Sciatic nerve (tissue), 2 donors: ENCODE data around the gene ARHGEF37. TPM values are rescaled to one million over a fixed set of nuclear protein-coding genes. Genes with fewer than 3 reads are reported as not detected.
"Not testable (repeated sequence)": the region's sequence is repeated elsewhere in the genome, so short reads cannot be mapped to it uniquely, and the experiment has no call there.

Source experiments
- ATAC-seq: fragments of 200-7000 bp; cut with Tn5 transposase; one replicate; pipeline ENCODE4 v1.9.1; 2020; ENCODE audit warnings: mild to moderate bottlenecking, moderate library complexity
- DNase-seq: peaks from one replicate; pipeline ENCODE4 v3.0.0-alpha.2; 2020; ENCODE audit warnings: low spot score
- intact Hi-C: fragments of 100-400 bp; cut with DNase I; formaldehyde crosslinking; loops from one replicate; pipeline ENCODE4 v1.14.2; 2022
- total RNA-seq: library from RNA; stranded (reverse); fragmentation: NEBNext Ultra II Directional; extraction: Animal tissue kit (Norgen Biotek cat#: 25700); gene quantifications from one replicate; pipeline ENCODE4 v1.2.1, GENCODE V29; 2021
- donor health status: DM: no; HTN: no; CAD: no.
- donor health status: DM: no; HTN: no; CAD: no.

ARHGEF37 gene
- total RNA-seq, 1 donor from 2014 or later: 86.7 TPM

DNA sequence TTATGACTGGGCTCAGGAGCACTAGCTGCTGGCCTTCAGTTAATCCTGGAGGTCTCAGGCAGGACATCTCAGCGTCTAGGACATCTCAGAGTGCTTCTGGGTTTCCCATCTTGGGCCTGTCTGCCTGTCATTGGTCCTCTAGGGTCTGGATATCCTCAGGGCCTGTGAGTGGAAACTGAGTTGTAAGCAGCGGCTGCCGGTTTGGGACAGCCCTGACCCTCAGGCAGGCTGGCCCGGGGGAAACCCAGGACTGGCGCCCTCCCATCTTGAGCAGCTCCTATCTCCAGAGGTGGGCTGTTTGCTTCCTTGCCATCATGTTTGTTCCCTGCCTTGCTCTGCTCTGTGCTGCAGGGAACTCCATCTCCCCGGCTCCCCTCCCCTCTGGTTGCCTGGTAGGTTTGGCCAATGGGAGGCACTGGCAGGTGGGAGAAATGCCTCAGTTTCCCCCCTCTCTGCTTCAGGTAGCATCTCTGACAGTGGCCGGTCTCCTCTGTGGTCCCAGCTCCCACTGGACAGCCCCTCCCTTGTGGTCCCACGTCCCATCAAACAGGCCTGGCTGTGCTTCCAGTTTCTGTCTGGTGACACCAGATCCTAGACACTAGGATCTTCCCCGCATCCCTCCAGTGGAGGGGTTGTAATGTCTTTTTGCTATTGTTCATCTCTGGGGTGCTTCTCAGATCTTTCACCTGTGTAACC is 57.4 kb downstream of the ARHGEF37 start:
- intact Hi-C loops: no loop called here
- DNase-seq (no peak), ATAC-seq (no peak)

DNA sequence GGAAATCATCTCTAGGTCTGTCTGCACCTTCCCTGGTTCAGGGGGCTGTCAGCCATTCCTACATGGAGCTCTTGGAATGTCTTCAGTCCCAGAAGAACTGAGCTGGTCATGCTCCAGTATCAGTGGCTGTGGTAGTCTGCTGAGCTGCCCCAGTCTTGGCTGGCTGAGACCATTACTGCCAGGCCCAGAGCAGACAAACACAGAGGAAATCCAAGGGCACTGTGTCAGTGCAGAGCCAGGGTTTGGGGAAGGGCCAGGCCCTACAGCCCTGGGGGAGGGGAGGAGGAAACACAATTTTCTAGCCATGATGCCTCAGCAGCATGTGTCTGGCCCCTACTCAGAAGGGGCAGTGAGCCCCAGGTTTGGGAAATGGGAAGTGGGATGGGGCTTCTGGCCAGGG is 58.4 kb downstream of the ARHGEF37 start:
- ATAC-seq (peak; percentile 47), DNase-seq (no peak)
- intact Hi-C loops: no loop called here

DNA sequence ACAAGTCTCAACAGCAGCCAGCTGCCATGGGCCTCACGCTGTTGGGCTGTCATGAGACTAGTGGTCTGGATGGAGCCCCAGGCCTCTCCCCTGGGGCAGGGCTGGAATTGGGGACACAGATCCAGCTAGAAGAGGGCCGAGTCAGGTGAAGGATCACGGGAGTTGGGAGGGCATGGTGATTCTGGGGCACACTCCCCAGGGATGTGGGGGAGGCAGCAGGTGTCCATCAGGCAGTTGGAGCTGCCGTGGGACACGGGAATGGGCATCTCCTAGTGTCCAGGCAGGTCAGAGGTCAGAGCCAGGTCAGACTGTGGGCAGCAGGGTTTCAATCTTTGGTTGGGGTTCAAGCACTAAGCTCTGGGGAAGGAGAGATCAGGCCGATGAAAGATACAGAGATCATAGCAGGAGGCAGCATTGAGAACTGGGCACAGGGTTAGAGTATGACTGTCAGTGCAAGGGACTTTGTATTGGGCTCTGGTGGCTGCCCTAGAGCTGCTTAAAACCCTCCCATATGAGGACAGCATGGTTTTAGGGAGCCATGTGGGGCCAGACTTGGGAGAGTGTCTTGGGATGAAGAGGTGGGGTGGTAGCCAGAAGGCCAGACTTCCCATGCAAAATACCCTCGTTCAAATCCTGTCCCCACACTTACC is 59.2 kb downstream of the ARHGEF37 start:
- ATAC-seq: no peak
- intact Hi-C loops: no loop called here
- DNase-seq: no peak

DNA sequence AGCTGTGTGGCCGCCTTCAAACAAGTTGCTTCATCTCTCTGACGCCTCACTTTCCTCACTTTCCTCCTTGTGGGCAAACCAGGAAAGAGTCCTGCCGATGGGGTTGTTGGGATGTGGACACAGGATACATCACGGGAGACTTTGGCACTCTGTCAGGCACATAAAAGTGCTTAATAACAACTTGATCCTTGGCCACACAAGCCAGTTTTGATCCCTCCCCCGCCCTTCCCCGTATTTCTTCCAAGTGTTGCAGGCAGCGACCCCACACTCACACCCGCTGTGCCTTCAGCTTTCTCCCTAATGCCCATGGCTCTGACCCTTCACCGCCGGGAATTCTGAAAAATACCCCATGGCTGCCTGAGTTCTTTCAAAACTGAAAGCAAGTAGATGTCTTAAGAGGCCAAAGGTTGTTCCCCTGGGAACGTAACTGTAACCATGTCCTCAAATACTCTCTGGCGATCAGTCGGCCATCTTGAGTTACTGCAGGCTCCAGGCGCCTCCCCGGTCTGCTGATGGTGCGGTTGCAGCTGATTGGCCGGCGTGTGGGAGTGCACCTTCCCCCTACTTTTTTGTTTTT is 59.8 kb downstream of the ARHGEF37 start:
- ATAC-seq (peak; percentile 62), DNase-seq (no peak)
- intact Hi-C loops: no loop called here

DNA sequence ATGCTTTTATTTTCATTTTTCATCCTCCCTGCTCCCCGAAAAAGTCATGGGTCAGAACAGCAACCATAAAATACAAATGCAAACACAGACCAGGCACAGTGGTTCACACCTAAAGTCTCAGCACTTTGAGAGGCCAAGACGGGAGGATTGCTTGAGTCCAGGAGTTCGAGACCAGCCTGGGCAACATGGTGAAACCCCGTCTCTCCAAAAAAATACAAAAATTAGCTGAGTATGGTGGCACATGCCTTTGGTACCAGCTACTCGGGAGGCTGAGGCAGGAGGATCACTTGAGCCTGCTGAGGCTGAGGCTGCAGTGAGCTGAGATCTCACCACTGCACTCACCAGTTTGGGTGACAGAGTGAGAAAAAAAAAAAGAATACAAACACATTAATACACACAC is 60.3 kb downstream of the ARHGEF37 start:
- DNase-seq (no peak), ATAC-seq (no peak)
- intact Hi-C loops: no loop called here

DNA sequence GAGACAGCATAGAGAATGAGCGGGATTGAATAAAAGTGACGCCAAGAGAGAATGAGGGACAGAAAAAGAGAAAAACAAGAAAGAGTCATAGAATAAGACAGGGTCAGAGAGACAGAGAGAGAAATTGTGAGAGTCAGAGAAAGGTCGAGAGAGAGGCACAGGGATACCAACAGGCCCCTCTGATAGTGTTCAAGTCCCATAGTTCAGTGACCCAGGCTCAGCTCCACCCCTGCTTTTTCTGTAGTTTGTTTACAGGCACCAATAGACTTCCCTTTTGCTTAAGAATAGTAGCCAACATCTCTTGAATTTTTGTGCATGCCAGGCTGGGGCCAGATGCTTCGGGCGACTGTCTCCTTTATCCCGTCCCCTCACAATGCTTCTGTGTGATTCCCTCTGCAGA is 62.5 kb downstream of the ARHGEF37 start:
- no peak for ATAC-seq
- intact Hi-C loops: no loop called here
- DNase-seq: no peak

DNA sequence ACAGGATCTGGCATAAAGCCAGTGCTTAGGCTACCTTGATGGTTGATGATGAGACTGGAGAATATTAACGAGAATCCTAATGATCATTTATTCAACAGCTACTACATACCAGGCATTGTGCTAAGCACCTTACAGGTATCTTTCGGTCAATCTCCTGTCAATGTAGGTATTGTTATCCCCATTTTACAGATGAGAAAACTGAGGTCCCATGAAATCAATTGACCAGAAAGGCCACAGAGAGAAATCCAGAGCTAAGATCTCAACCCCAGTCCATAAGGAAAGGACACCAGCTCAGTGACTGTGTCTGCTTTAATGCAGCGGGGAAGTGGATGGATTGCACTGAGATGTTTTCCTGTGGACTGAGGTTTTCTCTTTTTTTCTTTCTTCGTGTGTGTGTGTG is 63.3 kb downstream of the ARHGEF37 start:
- intact Hi-C loops: no loop called here
- DNase-seq: no peak
- no peak for ATAC-seq

DNA sequence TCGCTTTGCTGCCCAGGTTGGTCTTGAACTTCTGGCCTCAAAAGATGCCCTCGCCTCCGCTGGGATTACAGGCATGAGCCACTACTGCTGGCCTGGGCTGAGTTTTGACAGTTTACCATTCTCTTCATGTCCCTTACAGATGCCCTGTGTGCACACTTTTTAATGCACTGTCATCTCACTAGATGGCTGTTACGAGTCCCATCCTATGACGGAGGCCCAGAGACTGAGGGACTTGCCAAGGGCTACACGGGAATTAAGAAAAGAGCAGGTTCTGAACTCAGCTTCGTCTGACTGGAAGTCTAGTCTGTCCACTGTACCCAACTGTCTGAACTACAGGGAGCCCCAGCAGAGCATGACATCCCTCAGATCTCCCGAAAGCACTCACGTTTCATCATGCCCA is 63.9 kb downstream of the ARHGEF37 start:
- no peak for ATAC-seq
- intact Hi-C loops: no loop called here

DNA sequence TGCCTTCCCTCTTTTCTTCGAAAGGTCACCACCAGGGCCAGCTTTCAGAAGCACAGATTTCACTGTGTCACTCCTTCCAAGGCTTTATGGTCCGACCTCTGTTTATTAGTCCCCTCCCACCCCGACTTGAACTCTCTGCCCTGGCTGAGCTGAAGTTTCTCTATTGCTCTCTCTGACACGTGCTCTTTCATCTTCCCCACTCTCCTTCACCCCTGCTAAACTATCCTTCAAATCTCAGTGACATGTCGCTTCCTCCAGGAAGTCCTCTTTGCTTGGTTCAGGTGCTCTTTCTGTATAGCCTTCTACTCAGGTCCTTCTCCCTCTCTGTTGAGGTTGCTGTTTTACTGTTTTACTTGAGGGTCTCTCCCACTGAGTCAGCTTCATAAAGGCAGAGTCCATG is 64.4 kb downstream of the ARHGEF37 start:
- intact Hi-C loops: no loop called here

More for the DNA sequence above, 63.9 kb downstream of the ARHGEF37 start:
- peak; percentile 25 for DNase-seq

DNA sequence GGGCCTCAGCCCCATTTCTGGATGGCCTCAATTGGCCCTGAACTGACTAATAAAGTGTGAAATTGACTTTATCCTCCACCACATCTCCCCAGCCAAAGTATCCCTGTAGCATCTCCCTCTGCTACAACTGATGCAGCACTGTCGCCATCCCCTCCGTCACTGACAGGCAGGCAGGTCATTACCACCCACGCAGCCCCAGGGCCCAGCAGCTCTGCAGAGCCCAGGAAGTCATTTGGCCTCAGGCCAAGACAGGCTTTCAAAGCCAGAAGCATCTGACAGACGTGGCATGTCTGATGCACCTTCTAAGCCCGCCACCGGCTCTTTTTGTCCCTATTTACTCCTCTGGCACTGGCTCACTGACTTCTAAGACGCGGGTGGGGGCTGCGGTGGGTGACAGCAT is 65.3 kb downstream of the ARHGEF37 start:
- DNase-seq (peak; percentile 48), ATAC-seq (no peak)
- intact Hi-C loops: no loop called here

More for the DNA sequence above, 64.4 kb downstream of the ARHGEF37 start:
- DNase-seq (no peak), ATAC-seq (no peak)

DNA sequence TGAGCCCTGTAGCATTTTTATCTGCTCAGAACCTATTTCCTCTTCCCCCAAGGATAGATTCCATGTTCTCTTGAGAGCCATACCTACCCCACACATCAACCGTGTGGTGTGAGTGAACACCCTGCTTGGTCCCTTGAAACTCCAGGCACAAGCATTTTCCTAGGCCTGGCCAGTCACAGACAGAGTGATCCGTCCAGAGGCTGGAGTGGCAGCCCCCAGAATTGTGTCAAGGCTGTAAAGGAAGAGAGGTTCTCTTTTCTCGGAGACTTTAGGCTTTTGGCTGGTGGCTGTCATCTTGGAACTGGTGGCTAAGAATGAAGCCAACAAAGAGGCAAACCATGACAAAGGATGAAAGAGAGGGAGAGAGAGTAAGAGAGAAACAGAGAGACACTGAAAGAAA is 66.0 kb downstream of the ARHGEF37 start:
- DNase-seq (peak; percentile 39), ATAC-seq (no peak)
- intact Hi-C loops: no loop called here

DNA sequence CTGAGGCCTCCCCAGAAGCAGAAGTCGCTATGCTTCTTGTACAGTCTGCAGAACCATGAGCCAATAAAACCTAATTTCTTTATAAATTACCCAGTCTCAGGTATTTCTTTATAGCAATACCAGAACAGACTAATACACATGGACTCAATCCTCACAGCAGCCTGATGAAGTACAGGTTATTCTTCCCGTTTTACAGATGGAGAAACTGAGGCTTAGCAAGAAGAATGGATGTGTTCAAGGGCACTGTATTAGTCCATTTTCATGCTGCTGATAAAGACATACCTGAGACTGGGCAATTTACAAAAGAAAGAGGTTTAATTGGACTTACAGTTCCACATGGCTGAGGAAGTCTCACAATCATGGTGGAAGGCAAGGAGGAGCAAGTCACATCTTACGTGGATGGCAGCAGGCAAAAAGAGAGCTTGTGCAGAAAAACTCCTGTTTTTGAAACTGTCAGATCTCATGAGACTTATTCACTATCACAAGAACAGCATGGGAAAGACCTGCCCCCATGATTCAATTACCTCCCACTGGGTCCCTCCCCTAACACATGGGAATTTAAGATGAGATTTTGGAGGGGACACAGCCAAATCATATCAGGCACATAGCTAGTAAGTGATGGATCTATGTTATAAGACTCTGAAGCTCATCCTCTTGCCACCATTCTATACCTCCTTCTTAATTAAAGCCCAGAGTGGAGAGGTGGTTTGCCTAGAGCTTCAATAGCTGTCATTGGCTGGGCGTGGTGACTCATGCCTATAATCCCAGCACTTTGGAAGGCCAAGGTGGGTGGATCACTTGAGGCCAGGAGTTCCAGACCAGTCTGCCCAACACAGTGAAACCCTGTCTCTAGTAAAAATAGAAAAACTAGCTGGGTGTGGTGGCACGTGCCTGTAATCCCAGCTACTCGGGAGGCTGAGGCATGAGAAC is 67.4 kb downstream of the ARHGEF37 start:
- ATAC-seq, DNase-seq, intact Hi-C loops: not testable (repeated sequence)

DNA sequence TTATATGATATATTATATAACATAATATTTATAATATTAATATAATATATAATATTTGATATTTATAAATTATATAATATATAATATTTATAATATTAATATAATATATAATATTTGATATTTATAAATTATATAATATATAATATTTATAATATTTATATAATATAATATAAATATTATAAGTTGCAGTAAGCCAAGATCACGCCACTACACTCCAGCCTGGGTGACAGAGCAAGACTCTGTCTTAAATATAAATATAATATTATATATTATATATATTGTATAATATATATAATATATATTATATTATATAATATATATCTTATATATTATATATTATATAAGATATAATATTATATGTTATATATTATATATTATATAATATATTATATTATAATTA is 68.4 kb downstream of the ARHGEF37 start:
- intact Hi-C loops, DNase-seq, ATAC-seq: not testable (repeated sequence)

DNA sequence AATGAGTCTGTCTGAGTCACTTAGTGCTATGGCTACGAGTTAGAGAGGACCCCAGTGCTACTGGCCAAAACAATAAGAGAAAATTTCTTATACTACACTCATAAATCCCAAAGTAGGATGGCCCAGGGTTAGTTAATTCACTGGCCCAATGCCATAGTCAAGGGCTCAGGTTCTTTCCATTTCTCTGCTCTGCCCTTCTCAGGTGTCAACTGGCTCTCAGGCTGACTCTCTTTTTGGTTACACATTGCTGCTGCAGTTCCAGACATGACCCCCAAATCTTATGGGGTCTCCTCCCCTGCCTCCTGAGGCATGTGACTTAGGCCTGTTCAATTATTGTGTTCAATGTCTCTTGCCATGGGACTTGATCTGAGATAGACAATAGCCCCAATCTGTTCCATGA is 70.4 kb downstream of the ARHGEF37 start:
- no peak for DNase-seq
- ATAC-seq: no peak
- intact Hi-C loops: no loop called here

DNA sequence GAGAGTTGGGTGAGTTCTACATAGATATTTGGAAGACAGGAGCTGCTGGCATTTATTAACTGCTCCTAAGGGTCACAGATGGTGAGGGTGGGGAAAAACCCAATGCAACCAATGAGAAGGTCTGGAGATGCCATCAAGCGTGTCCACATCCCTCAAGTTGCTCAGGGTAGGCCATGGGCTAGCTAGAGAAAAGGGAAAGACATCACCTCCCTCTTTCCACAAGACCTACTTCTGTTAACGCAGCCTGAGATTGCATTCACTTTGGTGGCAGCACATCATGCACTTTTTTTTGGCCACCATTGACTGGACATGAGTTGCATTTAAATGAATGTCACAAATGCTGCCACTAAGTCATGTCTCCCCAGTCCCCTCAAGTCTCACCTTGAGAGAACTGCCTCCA is 71.4 kb downstream of the ARHGEF37 start:
- no peak for ATAC-seq
- intact Hi-C loops: no loop called here
- no peak for DNase-seq

DNA sequence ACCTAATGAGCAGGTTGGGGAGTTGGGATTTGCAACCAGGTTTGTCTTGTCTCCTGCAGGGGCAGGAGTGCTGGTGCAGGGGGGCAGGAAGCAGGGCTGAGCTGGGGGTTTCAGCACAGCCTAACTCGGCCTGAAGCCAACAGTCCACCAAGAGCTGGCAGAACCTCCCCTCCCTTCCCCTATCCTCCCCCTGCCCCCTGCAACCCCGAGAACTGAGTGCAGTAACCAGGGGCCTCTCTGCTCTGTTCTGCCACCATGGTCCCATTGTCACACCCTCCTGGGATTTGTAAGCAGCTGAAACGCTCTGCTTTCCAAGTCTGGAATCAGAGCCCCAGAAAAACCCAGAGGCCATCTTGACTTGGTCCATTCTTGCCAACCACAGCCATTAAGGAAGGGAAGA is 72.9 kb downstream of the ARHGEF37 start:
- no peak for ATAC-seq
- peak; percentile 35 for DNase-seq
- intact Hi-C loops: no loop called here

DNA sequence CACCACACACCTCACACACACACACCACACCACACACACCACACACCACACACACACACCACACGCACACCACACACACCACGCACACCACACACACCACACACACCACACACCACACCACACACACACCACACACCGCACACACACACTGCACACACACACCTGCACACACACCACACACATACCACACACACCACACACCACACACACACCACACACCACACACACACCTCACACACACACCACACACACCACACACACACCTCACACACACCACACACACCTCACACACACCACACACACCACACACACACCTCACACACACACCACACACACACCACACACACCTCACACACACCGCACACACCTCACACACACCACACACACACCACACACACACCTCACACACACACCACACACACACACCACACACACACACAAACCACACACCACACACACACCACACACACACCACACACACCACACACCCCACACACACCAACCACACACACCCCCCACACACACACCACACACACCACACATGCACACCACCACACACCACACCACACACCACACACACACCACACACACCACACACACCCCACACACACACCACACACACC is 73.7 kb downstream of the ARHGEF37 start:
- DNase-seq (no peak), ATAC-seq (no peak)
- intact Hi-C loops: no loop called here

DNA sequence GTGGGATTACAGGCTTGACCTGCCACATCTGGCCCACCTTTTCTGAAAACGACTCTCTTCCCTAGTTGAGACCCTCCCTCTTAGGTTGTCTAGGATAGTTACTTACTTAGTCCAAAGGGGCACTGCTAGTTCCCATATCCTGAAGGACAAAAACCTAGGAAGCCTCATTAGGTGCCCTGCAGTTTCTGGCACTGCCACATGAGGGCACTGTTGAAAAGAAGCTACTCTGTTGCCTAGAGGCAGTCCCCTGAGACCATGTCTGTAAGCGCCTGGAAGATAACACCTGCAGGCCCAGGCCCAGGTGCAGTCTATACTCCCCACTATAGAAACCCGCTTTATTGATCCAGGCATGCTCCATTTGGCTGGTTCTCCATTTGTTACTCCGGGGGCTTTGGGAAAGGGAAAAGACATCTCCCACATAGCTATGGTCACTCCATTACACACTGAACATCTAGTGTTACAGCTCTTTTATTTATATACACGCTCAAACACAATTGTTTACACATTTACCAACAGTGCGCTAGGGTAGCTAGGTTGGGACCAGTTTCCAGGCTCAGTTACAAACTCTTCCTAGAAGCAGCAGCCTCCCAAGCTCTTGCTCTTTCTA is 75.4 kb downstream of the ARHGEF37 start:
- no peak for DNase-seq
- intact Hi-C loops: no loop called here
- no peak for ATAC-seq

DNA sequence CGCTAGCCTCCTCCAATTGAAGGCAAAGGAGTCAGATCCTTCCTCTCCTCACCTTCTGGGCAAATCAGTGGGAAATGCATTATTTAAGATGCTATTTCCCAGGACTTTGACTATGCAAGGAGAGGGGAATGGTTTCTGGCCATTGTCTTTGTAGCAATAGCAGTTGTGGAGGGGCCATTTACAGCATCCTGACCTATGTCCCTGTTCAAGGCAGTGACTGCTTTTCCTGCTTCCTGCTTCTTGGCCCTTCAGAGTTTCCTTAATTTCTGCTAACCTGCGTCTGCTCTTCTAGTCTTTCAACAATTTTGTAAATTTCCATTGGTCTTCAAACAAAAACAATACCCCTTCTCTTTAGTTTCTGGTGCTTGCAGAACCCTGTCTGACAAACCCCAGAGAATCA is 76.0 kb downstream of the ARHGEF37 start:
- intact Hi-C loops: no loop called here
- ATAC-seq (no peak), DNase-seq (no peak)
